OCI-LY1 (cell line): ENCODE data around the gene KCTD16.

Source experiments
- H2AFZ ChIP-seq: fragments of 200-600 bp; sonication (generic), shearing (Covaris generic); 2 replicates; pipeline ENCODE4 v1.6.0; 2014; ENCODE audit warnings: antibody characterized with exemption, mild to moderate bottlenecking, low read length
- H3F3A ChIP-seq: fragments of 200-600 bp; sonication (generic), shearing (Covaris generic); 2 replicates; pipeline ENCODE4 v1.6.0; 2014; ENCODE audit warnings: mild to moderate bottlenecking, antibody characterized with exemption, low read length, moderate library complexity; ENCODE audit not compliant: insufficient read depth
- H3K27ac ChIP-seq: fragments of 200-600 bp; sonication (generic); 2 replicates; pipeline ENCODE4 v1.5.1; 2014; ENCODE audit warnings: low read length, mixed run types, mild to moderate bottlenecking, low read depth; ENCODE audit not compliant: poor library complexity, severe bottlenecking
- H3K27me3 ChIP-seq: fragments of 200-600 bp; sonication (generic); 2 replicates; pipeline ENCODE4 v1.6.0; 2014; ENCODE audit warnings: antibody characterized with exemption, mild to moderate bottlenecking, low read length, moderate library complexity; ENCODE audit not compliant: insufficient read depth
- H3K36me3 ChIP-seq: fragments of 200-600 bp; sonication (generic); 2 replicates; pipeline ENCODE4 v1.6.1; 2014; ENCODE audit warnings: mild to moderate bottlenecking, antibody characterized with exemption, low read length, moderate library complexity, mixed read lengths; ENCODE audit not compliant: insufficient read depth
- H3K4me1 ChIP-seq: fragments of 200-600 bp; sonication (generic); 2 replicates; pipeline ENCODE4 v1.5.1; 2014; ENCODE audit warnings: mild to moderate bottlenecking, low read length, moderate library complexity; ENCODE audit not compliant: insufficient read depth, severe bottlenecking
- H3K4me2 ChIP-seq: fragments of 200-600 bp; sonication (generic), shearing (Covaris generic); 2 replicates; pipeline ENCODE4 v1.6.1; 2014; ENCODE audit warnings: low read length
- H3K4me3 ChIP-seq: fragments of 200-600 bp; sonication (generic); 2 replicates; pipeline ENCODE4 v1.5.1; 2014; ENCODE audit warnings: low read length, low read depth, mild to moderate bottlenecking, mixed read lengths; ENCODE audit not compliant: poor library complexity, severe bottlenecking
- H3K79me2 ChIP-seq: fragments of 200-600 bp; shearing (Covaris generic); 2 replicates; pipeline ENCODE4 v1.6.1; 2016; ENCODE audit warnings: mixed run types, low read length, mixed read lengths; ENCODE audit not compliant: insufficient read depth
- H3K9ac ChIP-seq: fragments of 200-600 bp; sonication (generic), shearing (Covaris generic); 2 replicates; pipeline ENCODE4 v1.6.1; 2014; ENCODE audit warnings: mild to moderate bottlenecking, low read length, mixed read lengths
- H3K9me2 ChIP-seq: fragments of 200-600 bp; sonication (generic), shearing (Covaris generic); 2 replicates; pipeline ENCODE4 v1.6.1; 2014; ENCODE audit warnings: low read depth, mild to moderate bottlenecking, low read length, mixed read lengths
- H3K9me3 ChIP-seq: fragments of 200-600 bp; shearing (Covaris generic); 2 replicates; pipeline ENCODE4 v1.6.1; 2014; ENCODE audit warnings: low read length, mixed read lengths
- H4K20me1 ChIP-seq: fragments of 200-600 bp; sonication (generic), shearing (Covaris generic); 2 replicates; pipeline ENCODE4 v1.6.0; 2016; ENCODE audit warnings: mild to moderate bottlenecking, low read length; ENCODE audit not compliant: insufficient read depth
- CTCF ChIP-seq: fragments of 200-600 bp; sonication (generic), shearing (Covaris generic); IDR thresholded peaks from 2 replicates; pipeline ENCODE4 v1.5.1; 2017; ENCODE audit warnings: mild to moderate bottlenecking, antibody characterized with exemption, low read length, moderate library complexity, mixed read lengths
- EZH2 ChIP-seq: fragments of 200-600 bp; sonication (generic), shearing (Covaris generic); IDR thresholded peaks from 2 replicates; pipeline ENCODE4 v1.8.0; 2017; ENCODE audit warnings: borderline replicate concordance, mixed run types, mild to moderate bottlenecking, antibody characterized with exemption, low read length, moderate library complexity, mixed read lengths

Gene KCTD16

GRCh38 chr5:144433893-144434292 lies 263.2 kb downstream of the KCTD16 start:
- no peaks in the 10 kb centered on the region for H3K27me3 ChIP-seq
- H3K9me3 ChIP-seq, result no peaks in the 10 kb centered on the region
- H3K27ac ChIP-seq, result no peak overlapping the region
- no peak overlapping the region for H3K4me2 ChIP-seq
- no peak for TF ChIP-seq CTCF
- TF ChIP-seq EZH2, result no peak
- no peak overlapping the region for H3K4me3 ChIP-seq
- H3K4me1 ChIP-seq, result no peaks in the 10 kb centered on the region
- no peaks in the 10 kb centered on the region for H3F3A ChIP-seq
- no peaks in the 10 kb centered on the region for H3K36me3 ChIP-seq
- no peak overlapping the region for H3K9ac ChIP-seq
- H2AFZ ChIP-seq, result no peak overlapping the region
- H4K20me1 ChIP-seq, result no peaks in the 10 kb centered on the region
- no peaks in the 10 kb centered on the region for H3K9me2 ChIP-seq
- H3K79me2 ChIP-seq, result no peaks in the 10 kb centered on the region

GRCh38 chr5:144436007-144436406 lies 265.3 kb downstream of the KCTD16 start:
- H3K4me3 ChIP-seq, result no peak overlapping the region
- no peak overlapping the region for H2AFZ ChIP-seq
- no peaks in the 10 kb centered on the region for H3K36me3 ChIP-seq
- no peaks in the 10 kb centered on the region for H3F3A ChIP-seq
- H3K9me2 ChIP-seq, result no peaks in the 10 kb centered on the region
- H4K20me1 ChIP-seq, result no peaks in the 10 kb centered on the region
- no peaks in the 10 kb centered on the region for H3K4me1 ChIP-seq
- H3K27ac ChIP-seq, result no peak overlapping the region
- TF ChIP-seq CTCF (no peak), EZH2 (no peak)
- no peaks in the 10 kb centered on the region for H3K79me2 ChIP-seq
- no peaks in the 10 kb centered on the region for H3K27me3 ChIP-seq
- no peak overlapping the region for H3K9ac ChIP-seq
- H3K4me2 ChIP-seq, result no peak overlapping the region
- no peaks in the 10 kb centered on the region for H3K9me3 ChIP-seq

GRCh38 chr5:144438237-144438636 lies 267.6 kb downstream of the KCTD16 start:
- Histone ChIP-seq H3K27ac (no peak overlapping the region), H3K9ac (no peak overlapping the region), H3K4me1 (no peaks in the 10 kb centered on the region), H2AFZ (no peak overlapping the region), H3K36me3 (no peaks in the 10 kb centered on the region), H3K4me2 (no peak overlapping the region), H3K9me2 (no peaks in the 10 kb centered on the region), H3K27me3 (no peaks in the 10 kb centered on the region), H3F3A (no peaks in the 10 kb centered on the region), H3K9me3 (no peaks in the 10 kb centered on the region), H3K4me3 (no peak overlapping the region), H3K79me2 (no peaks in the 10 kb centered on the region), H4K20me1 (no peaks in the 10 kb centered on the region)
- TF ChIP-seq EZH2 (no peak), CTCF (no peak)
